HG03558 (cell line): Measurements from ENCODE around the gene CCDC179.

ENCODE experiments used
- ATAC-seq: cut with Tn5 transposase; IDR thresholded peaks from one replicate; pipeline ENCODE4 v1.9.1; 2021; ENCODE audit warnings: moderate number of reproducible peaks; ENCODE audit not compliant: unreplicated experiment; ENCODE audit errors: extremely low read depth

CCDC179 gene

GRCh38 chr11:22809893-22810292 is 50.4 kb downstream of the CCDC179 start:
- ATAC-seq = no peak

- peak; percentile 17 for ATAC-seq
Observed at GRCh38 chr11:22808571-22809197, 51.6 kb downstream of the CCDC179 start.

GRCh38 chr11:22807855-22808570 is 52.3 kb downstream of the CCDC179 start:
- ATAC-seq = peak; percentile 96

GRCh38 chr11:22807391-22807790 is 52.9 kb downstream of the CCDC179 start:
- ATAC-seq = no peak

- no peak for ATAC-seq
Observed at GRCh38 chr11:22802861-22803260, 57.4 kb downstream of the CCDC179 start.

- ATAC-seq = no peak
Observed at GRCh38 chr11:22800482-22800881, 59.8 kb downstream of the CCDC179 start.

GRCh38 chr11:22798901-22799300 is 61.4 kb downstream of the CCDC179 start:
- ATAC-seq = no peak

GRCh38 chr11:22797047-22797446 is 63.2 kb downstream of the CCDC179 start:
- no peak for ATAC-seq
